Thyroid gland (tissue), 4 donors: ENCODE results near the gene MAML1.

ENCODE experiments used
- CTCF ChIP-seq, 6 experiments: fragments of 200-600 bp in 3 of 6; fragments of 450-650 bp in 3 of 6; sonication (generic) in 3 of 6; IDR thresholded peaks; one replicate each; pipeline ENCODE4 v1.5.1; 2016 to 2019; ENCODE audit warnings: antibody characterized with exemption in 6 of 6, mild to moderate bottlenecking in 2 of 6, inconsistent platforms in 1 of 6, moderate library complexity in 1 of 6
- POLR2A ChIP-seq, 2 donors: fragments of 450-650 bp; IDR thresholded peaks; one replicate each; pipeline ENCODE4 v1.6.1; 2017; ENCODE audit warnings: antibody characterized with exemption in 2 of 2, mild to moderate bottlenecking in 2 of 2, moderate library complexity in 1 of 2

DNA sequence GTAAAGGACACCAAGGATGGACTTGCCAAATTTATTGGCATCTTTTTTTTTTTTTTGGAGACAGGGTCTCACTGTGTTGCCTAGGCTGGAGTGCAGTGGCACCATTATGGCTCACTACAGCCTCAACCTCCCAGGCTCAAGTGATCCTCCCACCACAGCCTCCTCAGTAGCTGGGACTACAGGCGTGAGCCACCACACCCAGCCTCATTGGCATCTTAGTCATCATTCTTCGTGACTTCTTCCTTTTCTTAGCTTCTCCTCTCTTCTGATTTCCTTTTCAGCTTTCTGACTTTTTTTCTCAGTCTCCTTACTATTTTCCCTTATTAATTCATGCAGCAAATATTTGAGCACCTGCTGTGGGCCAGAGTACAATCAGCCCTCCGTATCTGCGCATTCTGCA, 6.1 kb downstream of the MAML1 start:
- TF ChIP-seq CTCF (IDR thresholded peaks at IDR 0.05) (no peak), POLR2A (IDR thresholded peaks at IDR 0.05) (no peak)
